Stimulated activated CD8-positive, alpha-beta memory T cell treated with anti-CD3 and anti-CD28 coated beads, Interleukin-4, amount 100 ng/mL, for 1 hour (primary cell): ENCODE measurements around the gene ZNF215.
"Not testable (repeated sequence)": the region's sequence is repeated elsewhere in the genome, so short reads cannot be mapped to it uniquely, and the experiment has no call there.

ENCODE experiments used
- DNase-seq, 2 donors: peaks; one replicate each; pipeline ENCODE4 v3.0.0-alpha.2; 2020; ENCODE audit warnings: low read depth in 2 of 2, low spot score in 1 of 2

ZNF215 gene

DNA sequence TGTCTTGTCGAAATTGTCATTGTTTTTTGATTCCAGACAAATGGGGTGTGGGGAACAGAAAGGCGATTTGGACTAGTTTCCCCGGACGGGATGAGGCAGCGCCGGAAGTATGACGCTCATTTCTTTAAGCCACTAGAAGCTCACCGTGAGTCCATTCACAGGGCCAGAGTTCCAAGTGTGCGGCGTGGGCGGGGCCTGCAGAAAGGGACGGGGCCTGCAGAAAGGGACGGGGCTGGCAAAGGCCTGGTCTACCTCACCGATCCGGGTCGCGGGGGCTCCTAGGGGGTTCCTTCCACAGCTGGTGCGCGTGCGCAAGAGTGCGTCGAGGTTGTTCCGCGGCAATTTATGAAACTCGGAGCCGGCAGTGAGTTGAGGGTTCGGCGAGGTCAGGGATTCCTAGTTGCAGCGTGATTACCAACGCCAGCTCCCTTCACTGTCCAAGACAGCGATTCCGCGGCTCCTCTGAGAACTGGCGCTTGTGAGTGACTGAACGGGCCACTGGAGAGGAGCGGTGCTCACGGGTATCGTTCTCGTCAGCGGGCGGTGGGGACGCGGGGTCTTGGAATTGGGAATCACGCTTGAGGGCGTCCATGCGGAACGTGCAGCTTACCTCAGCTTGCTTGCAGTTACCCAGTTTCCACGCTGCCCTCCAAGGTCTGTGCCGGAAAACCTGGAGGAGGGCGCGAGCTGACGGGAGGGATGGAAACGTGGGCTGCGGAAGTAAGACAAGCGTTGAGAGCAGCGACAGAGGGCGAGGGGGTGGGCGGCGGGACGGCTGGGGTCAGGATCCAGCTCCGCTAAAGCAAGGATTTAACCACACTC is at the start of gene ZNF215:
Gene ZNF215 (plus strand): TSS at position 219 of the 822 bp plus-strand sequence. CDS start 5,847 bp downstream, outside the sequence.
- no peak for DNase-seq

DNA sequence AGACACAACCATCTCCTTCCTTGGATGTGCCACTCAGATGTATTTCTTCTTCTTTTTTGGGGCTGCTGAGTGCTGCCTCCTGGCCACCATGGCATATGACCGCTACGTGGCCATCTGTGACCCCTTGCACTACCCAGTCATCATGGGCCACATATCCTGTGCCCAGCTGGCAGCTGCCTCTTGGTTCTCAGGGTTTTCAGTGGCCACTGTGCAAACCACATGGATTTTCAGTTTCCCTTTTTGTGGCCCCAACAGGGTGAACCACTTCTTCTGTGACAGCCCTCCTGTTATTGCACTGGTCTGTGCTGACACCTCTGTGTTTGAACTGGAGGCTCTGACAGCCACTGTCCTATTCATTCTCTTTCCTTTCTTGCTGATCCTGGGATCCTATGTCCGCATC is 49.3 kb upstream of the ZNF215 start:
- no peak for DNase-seq

DNA sequence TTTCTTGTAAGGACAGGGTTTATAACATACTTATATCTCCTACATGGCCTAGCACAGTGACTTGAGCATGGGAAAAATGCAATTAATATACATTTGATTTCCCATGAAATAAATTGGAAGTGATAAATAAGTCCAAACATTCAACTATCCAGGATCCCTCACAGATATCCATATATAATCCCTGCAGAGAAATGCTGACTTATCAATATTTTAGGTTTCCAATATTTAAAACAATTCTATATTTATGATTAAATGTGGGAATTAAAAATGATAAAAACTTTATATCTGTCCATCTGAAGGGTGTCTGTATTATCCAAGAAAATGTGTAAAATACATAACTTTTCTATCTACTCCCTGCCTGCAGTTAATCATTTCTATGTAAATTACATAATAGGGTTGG is 43.5 kb upstream of the ZNF215 start:
- no peak for DNase-seq

GRCh38 chr11:6887711-6888110 is 38.5 kb upstream of the ZNF215 start:
- DNase-seq, result not testable (repeated sequence)

- DNase-seq, result no peak
Observed at GRCh38 chr11:6888830-6889229, 37.4 kb upstream of the ZNF215 start.

- DNase-seq, result no peak
Observed at GRCh38 chr11:6889835-6890234, 36.4 kb upstream of the ZNF215 start.

DNA sequence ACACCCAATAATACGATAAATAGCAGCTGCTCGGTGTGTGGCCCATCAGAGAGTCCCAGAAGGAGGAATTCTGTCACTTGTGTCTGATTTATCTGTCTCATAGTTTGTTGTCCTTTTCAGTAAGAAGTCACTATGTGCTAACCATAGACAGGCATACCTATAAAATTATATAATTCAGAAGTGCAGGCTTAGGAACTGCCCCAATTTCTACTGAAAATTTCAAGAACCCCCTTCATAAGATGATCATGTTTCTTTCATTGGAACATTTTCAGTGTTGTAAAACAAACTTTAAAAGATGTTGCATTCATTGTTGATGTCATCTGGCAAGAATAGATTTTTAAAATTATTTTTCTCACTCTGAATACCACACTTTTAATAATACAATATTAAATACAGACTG is 33.8 kb upstream of the ZNF215 start, which contains the start of gene OR2D2:
Gene OR2D2 (minus strand): TSS at position 101 of the 400 bp plus-strand sequence. CDS start 0 bp downstream, at position 101.
- no peak for DNase-seq

GRCh38 chr11:6894097-6894496 is 32.1 kb upstream of the ZNF215 start:
- no peak for DNase-seq

DNA sequence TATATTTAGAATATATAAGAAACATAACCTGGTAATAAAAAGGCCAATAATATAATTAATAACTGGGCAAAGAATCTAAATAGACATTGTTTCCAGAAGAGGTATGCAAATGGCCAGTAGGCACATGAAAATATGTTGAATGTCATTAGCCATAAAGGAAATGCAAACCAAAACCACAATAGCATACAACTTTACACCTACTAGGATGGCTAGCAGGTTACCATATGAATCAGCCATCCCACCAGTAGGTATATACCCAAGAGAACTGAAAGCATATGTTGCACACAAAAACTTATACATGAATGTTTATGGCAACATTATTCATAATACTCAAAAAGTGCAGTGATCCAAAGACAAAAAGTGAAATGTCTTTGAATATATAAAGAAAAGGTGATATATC is 31.2 kb upstream of the ZNF215 start:
- DNase-seq, result no peak

DNA sequence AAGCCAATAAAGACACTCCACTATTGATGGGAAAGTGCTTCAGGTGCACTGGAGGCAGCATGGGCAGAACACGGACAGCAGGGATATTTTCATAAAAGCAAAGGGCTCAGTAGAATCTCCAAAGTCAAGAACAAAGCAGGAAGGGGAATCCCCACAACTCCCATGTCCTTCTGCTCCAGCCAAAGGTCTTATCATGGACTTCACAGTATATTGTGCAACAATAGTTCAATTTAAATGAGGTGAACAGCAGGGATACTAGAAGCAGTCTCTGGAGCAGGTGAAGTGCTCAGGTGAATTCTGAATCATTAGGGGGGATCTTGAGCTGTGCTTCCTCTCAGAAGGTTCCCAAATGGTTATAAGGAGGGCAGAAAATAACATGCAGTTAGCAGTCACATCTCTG is 27.3 kb upstream of the ZNF215 start:
- no peak for DNase-seq

GRCh38 chr11:6900327-6900999 is 25.8 kb upstream of the ZNF215 start:
- no peak for DNase-seq

DNA sequence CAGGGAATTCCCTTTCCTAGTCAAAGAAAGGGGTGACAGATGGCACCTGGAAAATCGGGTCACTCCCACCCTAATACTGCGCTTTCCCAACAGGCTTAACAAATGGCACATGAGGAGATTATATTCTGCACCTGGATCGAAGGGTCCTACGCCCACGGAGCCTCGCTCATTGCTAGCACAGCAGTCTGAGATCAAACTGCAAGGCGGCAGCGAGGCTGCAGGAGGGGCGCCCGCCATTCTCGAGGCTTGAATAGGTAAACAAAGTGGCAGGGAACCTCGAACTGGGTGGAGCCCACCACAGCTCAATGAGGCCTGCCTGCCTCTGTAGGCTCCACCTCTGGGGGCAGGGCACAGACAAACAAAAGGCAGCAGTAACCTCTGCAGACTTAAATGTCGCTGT is 21.4 kb upstream of the ZNF215 start:
- not testable (repeated sequence) for DNase-seq

GRCh38 chr11:6911378-6911777 is 14.8 kb upstream of the ZNF215 start:
- no peak for DNase-seq

DNA sequence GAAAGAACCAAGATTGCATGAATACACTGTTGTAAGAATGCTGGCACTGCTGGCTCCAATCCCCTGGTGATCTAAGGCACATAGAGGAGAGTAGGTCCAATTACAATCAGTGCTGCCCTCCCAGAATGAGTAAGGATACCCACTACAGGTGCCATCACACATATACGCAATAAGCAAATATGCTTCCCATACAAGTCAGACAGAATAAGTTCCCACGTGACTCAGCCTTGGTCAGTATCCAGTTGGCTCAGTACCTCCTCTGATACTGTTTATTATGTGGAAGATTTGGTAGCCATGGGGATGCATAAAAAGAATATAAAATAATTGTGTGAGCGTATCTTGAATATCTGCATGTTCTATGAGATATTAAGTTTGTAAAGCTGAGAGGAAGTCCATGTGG is 14.3 kb upstream of the ZNF215 start:
- DNase-seq, result no peak

GRCh38 chr11:6919698-6920097 is 6.5 kb upstream of the ZNF215 start:
- DNase-seq, result no peak

- DNase-seq, result no peak
Observed at GRCh38 chr11:6920702-6921101, 5.5 kb upstream of the ZNF215 start, which contains the start of gene OR2D3. Gene OR2D3 (plus strand): TSS chr11:6921002. CDS start chr11:6921002, 0 bp downstream.

DNA sequence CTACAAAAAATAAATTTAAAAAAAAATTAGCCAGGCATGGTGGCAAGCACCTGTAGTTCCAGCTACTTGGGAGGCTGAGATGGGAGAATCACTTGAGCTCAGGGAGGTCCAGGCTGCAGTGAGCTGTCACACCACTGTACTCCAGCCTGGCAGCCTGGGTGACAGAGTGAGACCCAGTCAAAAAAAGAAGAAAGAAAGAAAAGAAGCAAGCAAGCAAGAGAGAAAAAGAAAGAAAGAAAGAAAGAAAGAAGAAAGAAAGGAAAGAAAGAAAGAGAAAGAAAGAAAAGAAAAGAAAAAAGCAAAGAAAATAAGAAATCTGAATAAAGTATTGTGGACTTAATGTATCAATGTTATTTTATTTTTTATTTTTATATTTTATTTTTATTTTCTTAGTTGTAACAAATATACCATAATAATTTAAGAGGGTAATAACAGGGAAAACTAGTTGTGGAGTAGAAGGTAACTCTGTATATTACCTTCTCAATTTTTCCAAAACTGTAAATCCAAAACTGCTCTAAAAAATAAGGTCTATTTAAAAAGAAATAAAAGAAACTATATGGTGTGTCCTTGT is 1.1 kb upstream of the ZNF215 start:
- DNase-seq, result no peak

DNA sequence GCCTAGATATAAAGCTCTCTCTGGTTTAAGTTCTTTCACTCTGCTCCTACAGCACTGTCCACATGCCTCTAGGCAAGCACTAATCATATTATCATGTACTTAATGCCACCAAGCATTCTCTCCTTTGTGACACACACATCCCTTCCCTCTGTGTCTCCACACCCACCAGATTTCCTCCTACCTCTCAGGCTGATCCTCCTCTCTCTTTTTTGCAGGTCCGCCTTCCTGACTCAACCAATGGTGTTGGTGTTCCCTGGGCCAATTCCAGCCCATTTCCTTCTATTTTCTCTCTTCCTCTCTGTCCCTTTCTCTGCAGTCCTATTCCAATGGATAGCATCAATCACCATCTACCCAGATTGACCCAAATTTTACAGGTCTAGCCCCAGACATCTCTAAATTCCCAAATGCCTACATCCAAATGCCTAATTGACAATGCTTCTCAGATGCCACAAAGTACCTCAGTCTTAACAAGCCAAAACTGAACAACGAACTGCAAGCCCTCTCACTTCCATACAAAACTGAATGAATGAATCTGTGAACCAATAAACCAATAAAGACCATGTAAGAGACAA is 504 bp upstream of the ZNF215 start:
- no peak for DNase-seq

DNA sequence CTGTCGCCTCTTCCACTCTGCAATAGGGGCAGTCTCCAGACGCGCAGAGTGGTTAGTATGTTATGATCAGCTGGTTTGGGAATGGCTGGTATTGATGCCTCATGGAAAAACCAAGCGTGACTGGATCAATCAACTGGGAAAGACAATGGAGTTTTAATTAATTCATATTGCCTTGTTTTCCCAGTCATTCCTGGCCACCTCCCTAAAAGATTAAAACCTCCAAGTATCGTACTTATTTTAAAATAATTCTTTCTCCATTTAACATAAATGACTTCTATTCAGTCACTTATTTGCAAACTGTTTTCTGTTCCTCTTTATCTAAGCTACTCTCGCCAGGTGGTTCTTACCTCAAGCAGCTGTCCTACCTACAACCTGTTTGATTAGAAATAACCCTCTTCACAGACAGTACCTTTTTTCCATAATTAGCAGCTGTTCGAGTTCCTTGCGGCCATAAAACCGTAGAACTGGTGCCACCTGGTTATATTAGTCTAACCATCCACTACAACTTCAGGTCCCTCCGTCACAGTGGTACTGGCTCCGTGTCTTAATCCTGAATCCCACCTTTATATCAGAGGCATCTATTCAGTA is 898 bp downstream of the ZNF215 start:
- DNase-seq, result no peak

DNA sequence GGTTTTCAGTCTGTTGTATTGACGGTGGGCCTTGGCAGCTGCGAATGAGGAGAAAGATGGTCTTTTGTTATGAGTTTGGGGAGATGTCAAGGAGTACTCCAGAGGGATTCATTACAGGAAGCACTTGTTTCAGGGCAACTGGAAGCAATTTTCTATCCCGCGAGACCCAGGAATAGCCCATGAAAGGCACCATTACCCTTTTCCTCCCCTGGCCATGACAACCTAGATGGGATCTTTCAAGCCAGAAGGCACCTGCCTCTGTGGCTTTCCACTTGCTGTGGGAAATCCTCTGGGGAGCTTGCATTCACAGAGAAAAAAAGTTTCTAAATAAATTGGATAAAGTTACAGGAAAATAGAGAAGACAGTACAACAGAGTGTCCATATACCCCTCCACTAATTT is 2.7 kb downstream of the ZNF215 start:
- DNase-seq, result no peak

- DNase-seq, result no peak
Observed at GRCh38 chr11:6931146-6931713, 5.0 kb downstream of the ZNF215 start.
